Loucy (cell line): ENCODE data around the gene NKAIN2.
"Not testable (repeated sequence)": the region's sequence is repeated elsewhere in the genome, so short reads cannot be mapped to it uniquely, and the experiment has no call there.

Experiments used
- H2AFZ ChIP-seq: fragments of 200-600 bp; sonication (generic); 2 replicates; pipeline ENCODE4 v1.6.0; 2016; ENCODE audit warnings: antibody characterized with exemption, mild to moderate bottlenecking, low read length, moderate library complexity
- H3F3A ChIP-seq: fragments of 200-600 bp; 2 replicates; pipeline ENCODE4 v1.6.0; 2016; ENCODE audit warnings: antibody characterized with exemption, low read depth, mild to moderate bottlenecking
- H3K27me3 ChIP-seq: fragments of 200-600 bp; sonication (generic); 2 replicates; pipeline ENCODE4 v1.6.1; 2014; ENCODE audit warnings: low read length, mild to moderate bottlenecking; ENCODE audit not compliant: insufficient read depth, poor library complexity, severe bottlenecking
- H3K36me3 ChIP-seq: fragments of 200-600 bp; sonication (generic); 2 replicates; pipeline ENCODE4 v1.6.1; 2016; ENCODE audit warnings: low read length; ENCODE audit not compliant: insufficient read depth
- H3K4me1 ChIP-seq: fragments of 200-600 bp; sonication (generic); 2 replicates; pipeline ENCODE4 v1.5.1; 2014; ENCODE audit warnings: low read length, mild to moderate bottlenecking; ENCODE audit not compliant: insufficient read depth, poor library complexity, severe bottlenecking
- H3K4me2 ChIP-seq: fragments of 200-600 bp; sonication (generic); 2 replicates; pipeline ENCODE4 v1.6.0; 2014; ENCODE audit warnings: antibody characterized with exemption, low read length, low read depth, mild to moderate bottlenecking; ENCODE audit not compliant: poor library complexity, severe bottlenecking
- H3K4me3 ChIP-seq: fragments of 200-600 bp; sonication (generic); 2 replicates; pipeline ENCODE4 v1.5.1; 2014; ENCODE audit warnings: low read length, mild to moderate bottlenecking, mixed read lengths; ENCODE audit not compliant: poor library complexity, severe bottlenecking
- H3K79me2 ChIP-seq: fragments of 200-600 bp; sonication (generic); 2 replicates; pipeline ENCODE4 v1.6.1; 2014; ENCODE audit warnings: low read length; ENCODE audit not compliant: insufficient read depth
- H3K9ac ChIP-seq: fragments of 200-600 bp; sonication (generic); 2 replicates; pipeline ENCODE4 v1.6.0; 2014; ENCODE audit warnings: mild to moderate bottlenecking, low read depth, low read length, moderate library complexity; ENCODE audit not compliant: poor library complexity, severe bottlenecking
- H3K9me2 ChIP-seq: fragments of 200-600 bp; sonication (generic); replicated peaks from 2 replicates; pipeline ENCODE4 v1.6.1; 2016; ENCODE audit warnings: low read depth, low read length, mixed read lengths
- H3K9me3 ChIP-seq: fragments of 200-600 bp; sonication (generic); 2 replicates; pipeline ENCODE4 v1.6.1; 2014; ENCODE audit warnings: mild to moderate bottlenecking, antibody characterized with exemption, low read length, low read depth; ENCODE audit not compliant: insufficient read depth
- H4K20me1 ChIP-seq: fragments of 200-600 bp; sonication (generic); 2 replicates; pipeline ENCODE4 v1.6.0; 2014; ENCODE audit warnings: antibody characterized with exemption, low read length, mild to moderate bottlenecking; ENCODE audit not compliant: insufficient read depth, poor library complexity, severe bottlenecking
- EZH2phosphoT487 ChIP-seq: fragments of 200-600 bp; IDR thresholded peaks from 2 replicates; pipeline ENCODE4 v1.6.1; 2018; ENCODE audit warnings: antibody characterized with exemption, mild to moderate bottlenecking, moderate library complexity, borderline replicate concordance
- TF ChIP-seq, protein P1 (sequence below): fragments of 200-600 bp; sonication (generic); conservative IDR thresholded peaks from 2 replicates; pipeline ENCODE4 v1.5.1; 2014; ENCODE audit warnings: mild to moderate bottlenecking, antibody characterized with exemption, low read length

NKAIN2 gene

DNA sequence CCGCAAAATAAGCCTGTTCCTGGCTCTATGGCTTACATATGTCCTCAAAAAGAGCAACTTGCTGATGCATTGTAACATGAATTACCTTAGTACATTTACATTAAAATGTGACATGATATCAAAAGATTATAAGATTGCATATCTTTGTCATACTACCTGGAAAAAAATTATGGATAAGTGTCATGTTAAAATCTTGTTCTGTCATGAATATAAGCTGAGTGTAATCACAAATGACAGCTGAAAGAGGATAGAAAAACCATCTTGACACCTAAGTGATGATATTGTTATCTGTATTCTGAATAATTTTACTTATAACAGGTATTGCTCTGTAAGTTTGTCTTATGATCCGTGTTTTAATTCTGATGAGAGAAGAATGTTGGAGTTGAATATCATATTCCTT, 655.6 kb downstream of the NKAIN2 start:
- no peak overlapping the region for H3K4me3 ChIP-seq
- peaks cover 6% of the 10 kb centered on the region for H3K4me1 ChIP-seq
- H3K36me3 ChIP-seq, result no peaks in the 10 kb centered on the region
- H3K79me2 ChIP-seq, result no peaks in the 10 kb centered on the region
- no peaks in the 10 kb centered on the region for H3F3A ChIP-seq
- no peaks in the 10 kb centered on the region for H3K9me2 ChIP-seq
- H3K9me3 ChIP-seq, result no peaks in the 10 kb centered on the region
- no peak overlapping the region for H2AFZ ChIP-seq
- no peaks in the 10 kb centered on the region for H3K27me3 ChIP-seq
- TF ChIP-seq, protein P1, sequence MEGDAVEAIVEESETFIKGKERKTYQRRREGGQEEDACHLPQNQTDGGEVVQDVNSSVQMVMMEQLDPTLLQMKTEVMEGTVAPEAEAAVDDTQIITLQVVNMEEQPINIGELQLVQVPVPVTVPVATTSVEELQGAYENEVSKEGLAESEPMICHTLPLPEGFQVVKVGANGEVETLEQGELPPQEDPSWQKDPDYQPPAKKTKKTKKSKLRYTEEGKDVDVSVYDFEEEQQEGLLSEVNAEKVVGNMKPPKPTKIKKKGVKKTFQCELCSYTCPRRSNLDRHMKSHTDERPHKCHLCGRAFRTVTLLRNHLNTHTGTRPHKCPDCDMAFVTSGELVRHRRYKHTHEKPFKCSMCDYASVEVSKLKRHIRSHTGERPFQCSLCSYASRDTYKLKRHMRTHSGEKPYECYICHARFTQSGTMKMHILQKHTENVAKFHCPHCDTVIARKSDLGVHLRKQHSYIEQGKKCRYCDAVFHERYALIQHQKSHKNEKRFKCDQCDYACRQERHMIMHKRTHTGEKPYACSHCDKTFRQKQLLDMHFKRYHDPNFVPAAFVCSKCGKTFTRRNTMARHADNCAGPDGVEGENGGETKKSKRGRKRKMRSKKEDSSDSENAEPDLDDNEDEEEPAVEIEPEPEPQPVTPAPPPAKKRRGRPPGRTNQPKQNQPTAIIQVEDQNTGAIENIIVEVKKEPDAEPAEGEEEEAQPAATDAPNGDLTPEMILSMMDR, result no peak
- no peak overlapping the region for H3K4me2 ChIP-seq
- H3K9ac ChIP-seq, result no peak overlapping the region
- no peaks in the 10 kb centered on the region for H4K20me1 ChIP-seq

DNA sequence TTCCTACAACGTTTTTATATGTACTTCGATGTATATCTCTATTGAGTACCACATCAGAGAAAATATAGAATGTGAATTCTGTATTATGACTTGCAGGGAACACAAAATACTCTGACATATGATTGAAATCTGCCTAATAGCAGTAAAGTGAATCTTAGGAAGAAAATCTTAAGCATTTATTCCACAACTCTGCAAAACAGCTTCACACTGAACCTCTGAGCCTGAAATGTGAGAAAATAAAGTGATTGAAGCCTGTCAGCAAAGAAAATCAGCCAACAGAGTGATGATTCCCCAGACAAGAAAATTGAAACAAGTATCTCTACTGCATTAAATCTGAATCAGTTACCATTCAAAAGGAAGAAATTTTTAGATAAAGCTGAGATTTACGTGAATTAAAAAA, 659.1 kb downstream of the NKAIN2 start:
- no peaks in the 10 kb centered on the region for H3F3A ChIP-seq
- no peaks in the 10 kb centered on the region for H3K36me3 ChIP-seq
- peaks cover 6% of the 10 kb centered on the region for H3K4me1 ChIP-seq
- TF ChIP-seq, protein P1, result no peak
- no peak for TF ChIP-seq EZH2phosphoT487
- H3K27me3 ChIP-seq, result no peaks in the 10 kb centered on the region
- H3K79me2 ChIP-seq, result no peaks in the 10 kb centered on the region
- no peak overlapping the region for H3K9ac ChIP-seq
- H3K4me3 ChIP-seq, result no peak overlapping the region
- no peaks in the 10 kb centered on the region for H4K20me1 ChIP-seq
- H2AFZ ChIP-seq, result no peak overlapping the region
- H3K9me3 ChIP-seq, result no peaks in the 10 kb centered on the region
- H3K9me2 ChIP-seq, result no peaks in the 10 kb centered on the region
- no peak overlapping the region for H3K4me2 ChIP-seq

DNA sequence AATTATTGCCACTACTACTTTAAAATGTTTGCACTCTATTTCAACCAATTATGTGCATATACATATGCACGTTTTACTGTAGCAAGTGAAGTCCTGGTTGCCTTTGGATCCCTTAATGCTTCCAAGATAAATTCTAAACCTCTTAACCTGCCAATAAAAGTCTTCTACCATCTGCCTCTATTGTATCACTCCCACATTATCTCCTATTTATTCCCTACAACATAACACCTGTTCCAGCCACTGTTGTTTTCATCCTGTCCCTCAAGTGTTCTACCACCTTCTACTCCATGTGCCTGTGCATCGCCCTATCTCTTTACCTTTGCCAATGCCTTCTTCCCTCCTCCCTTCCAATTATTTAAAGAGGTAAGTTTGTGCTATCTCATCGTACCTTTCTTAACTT, 659.6 kb downstream of the NKAIN2 start:
- H3K79me2 ChIP-seq, result no peaks in the 10 kb centered on the region
- no peaks in the 10 kb centered on the region for H3K36me3 ChIP-seq
- H3K9ac ChIP-seq, result no peak overlapping the region
- no peaks in the 10 kb centered on the region for H3K27me3 ChIP-seq
- H2AFZ ChIP-seq, result no peak overlapping the region
- TF ChIP-seq, protein P1, result no peak
- no peak for TF ChIP-seq EZH2phosphoT487
- H3K4me3 ChIP-seq, result no peak overlapping the region
- H3K9me3 ChIP-seq, result no peaks in the 10 kb centered on the region
- no peaks in the 10 kb centered on the region for H4K20me1 ChIP-seq
- H3K4me1 ChIP-seq, result peaks cover 6% of the 10 kb centered on the region
- no peaks in the 10 kb centered on the region for H3K9me2 ChIP-seq
- no peak overlapping the region for H3K4me2 ChIP-seq
- H3F3A ChIP-seq, result no peaks in the 10 kb centered on the region

DNA sequence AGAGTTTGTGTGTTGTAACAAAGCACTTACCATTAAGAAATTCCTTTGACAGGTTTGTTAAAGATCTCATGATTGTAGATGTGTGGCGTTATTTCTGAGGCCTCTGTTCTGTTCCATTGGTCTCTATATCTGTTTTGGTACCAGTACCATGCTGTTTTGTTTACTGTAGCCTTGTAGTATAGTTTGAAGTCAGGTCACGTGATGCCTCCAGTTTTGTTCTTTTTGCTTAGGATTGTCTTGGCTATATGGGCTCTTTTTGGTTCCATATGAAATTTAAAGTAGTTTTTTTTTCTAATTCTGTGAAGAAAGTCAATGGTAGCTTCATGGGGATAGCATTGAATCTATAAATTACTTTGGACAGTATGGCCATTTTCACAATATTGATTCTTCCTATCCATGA, 660.9 kb downstream of the NKAIN2 start:
- not testable (repeated sequence) for H3K27me3 ChIP-seq, H3K36me3 ChIP-seq, H3K9me3 ChIP-seq, H3K9me2 ChIP-seq, H3F3A ChIP-seq, H2AFZ ChIP-seq, H4K20me1 ChIP-seq, H3K9ac ChIP-seq, H3K4me3 ChIP-seq, H3K4me1 ChIP-seq, H3K79me2 ChIP-seq, H3K4me2 ChIP-seq
